CD4-positive, alpha-beta T cell treated with Interleukin-4 for 1 hour (primary cell): ENCODE data around the gene DGAT2.
A peak's percentile ranks its signal among the peaks of the same experiment; 100 is the strongest.
"Not testable (repeated sequence)": the region's sequence is repeated elsewhere in the genome, so short reads cannot be mapped to it uniquely, and the experiment has no call there.

ENCODE experiments used
- DNase-seq, 2 donors: peaks; one replicate each; pipeline ENCODE4 v3.0.0-alpha.2; 2020 to 2022

Gene DGAT2, protein sequence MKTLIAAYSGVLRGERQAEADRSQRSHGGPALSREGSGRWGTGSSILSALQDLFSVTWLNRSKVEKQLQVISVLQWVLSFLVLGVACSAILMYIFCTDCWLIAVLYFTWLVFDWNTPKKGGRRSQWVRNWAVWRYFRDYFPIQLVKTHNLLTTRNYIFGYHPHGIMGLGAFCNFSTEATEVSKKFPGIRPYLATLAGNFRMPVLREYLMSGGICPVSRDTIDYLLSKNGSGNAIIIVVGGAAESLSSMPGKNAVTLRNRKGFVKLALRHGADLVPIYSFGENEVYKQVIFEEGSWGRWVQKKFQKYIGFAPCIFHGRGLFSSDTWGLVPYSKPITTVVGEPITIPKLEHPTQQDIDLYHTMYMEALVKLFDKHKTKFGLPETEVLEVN

GRCh38 chr11:75768112-75768908 lies at the start of gene DGAT2:
Gene DGAT2, plus strand, starts transcription at chr11:75768778. Its CDS starts 214 bp downstream, at chr11:75768992.
- peak; percentile 71 to 75 for DNase-seq

GRCh38 chr11:75719340-75720239 lies 49.0 kb upstream of the DGAT2 start:
- DNase-seq = no peak

DNA sequence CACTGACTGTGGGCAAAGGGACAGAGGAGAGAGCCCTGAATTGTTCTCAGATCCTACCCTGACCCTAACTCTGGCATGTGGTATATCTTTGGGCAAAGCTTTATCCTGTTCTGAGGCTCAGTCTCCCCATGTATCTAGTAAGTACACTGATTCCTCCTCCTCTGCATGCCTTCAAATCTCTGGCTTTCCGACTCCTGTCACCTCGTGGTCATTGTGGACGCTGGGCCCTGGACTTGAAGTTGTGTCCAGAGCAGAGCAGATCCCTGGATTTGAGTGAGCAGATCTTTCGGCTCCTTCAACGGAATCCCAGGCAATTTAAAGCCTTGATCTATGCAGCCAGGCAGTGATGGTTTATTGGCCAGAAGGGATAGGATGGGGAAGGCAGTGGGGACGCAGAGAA lies 47.9 kb upstream of the DGAT2 start:
- no peak for DNase-seq

DNA sequence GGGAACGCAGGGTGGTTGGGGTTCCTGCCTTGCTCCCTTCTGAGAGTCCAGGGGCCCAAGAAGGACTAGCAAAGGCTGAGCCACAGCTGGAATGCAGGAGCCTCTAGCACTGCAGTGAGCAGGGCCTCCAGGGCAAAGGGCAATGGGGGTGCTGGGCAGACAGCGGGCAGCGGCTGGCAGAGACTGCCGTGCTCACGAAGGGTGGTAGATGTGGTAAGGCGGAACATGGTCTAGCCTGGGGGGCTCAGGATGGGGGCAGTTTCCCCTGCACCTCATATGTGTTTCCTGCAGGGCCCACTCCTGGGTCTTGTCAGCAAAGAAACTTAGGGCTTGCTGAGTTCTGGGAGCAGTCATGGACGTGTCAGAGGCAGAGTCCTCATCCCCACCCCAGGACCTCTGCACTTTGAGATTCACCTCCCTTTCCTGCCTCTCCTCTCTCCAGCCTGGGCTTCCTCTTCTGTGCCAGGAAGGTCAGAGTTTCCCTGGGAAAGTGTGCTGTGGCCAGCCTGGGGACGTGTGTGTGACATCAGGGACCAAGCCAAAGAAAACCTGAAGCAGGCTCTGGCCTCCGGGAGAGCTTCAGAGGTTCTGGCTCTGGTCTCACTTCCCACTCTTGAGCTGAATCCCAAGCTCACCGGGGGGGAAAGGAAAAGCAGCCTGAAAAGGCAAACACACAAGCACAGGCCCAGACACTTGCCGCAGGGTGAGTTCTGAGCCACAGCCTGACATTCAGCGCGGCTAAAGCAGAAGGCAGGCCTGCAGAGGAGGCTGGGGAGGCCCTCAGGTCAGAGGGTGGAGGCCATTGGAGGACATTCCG lies 46.5 kb upstream of the DGAT2 start:
- DNase-seq = no peak

DNA sequence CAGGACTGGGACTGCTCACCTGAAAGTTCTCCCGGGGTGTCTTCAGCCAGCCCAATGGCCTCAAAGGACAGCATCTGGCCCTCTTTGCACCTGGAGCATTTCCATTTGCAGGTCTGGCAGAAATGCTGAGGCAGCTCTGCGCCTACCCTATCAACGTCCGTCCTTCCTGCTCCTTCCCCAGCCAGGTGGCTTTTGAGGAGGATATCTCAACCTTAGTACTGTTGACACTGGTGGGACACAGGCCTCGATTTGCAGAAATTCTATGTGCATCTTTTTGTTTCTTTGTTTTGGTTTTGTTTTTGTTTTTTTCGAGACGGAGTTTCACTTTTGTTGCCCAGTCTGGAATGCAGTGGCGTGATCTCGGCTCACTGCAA lies 45.9 kb upstream of the DGAT2 start:
- no peak for DNase-seq

DNA sequence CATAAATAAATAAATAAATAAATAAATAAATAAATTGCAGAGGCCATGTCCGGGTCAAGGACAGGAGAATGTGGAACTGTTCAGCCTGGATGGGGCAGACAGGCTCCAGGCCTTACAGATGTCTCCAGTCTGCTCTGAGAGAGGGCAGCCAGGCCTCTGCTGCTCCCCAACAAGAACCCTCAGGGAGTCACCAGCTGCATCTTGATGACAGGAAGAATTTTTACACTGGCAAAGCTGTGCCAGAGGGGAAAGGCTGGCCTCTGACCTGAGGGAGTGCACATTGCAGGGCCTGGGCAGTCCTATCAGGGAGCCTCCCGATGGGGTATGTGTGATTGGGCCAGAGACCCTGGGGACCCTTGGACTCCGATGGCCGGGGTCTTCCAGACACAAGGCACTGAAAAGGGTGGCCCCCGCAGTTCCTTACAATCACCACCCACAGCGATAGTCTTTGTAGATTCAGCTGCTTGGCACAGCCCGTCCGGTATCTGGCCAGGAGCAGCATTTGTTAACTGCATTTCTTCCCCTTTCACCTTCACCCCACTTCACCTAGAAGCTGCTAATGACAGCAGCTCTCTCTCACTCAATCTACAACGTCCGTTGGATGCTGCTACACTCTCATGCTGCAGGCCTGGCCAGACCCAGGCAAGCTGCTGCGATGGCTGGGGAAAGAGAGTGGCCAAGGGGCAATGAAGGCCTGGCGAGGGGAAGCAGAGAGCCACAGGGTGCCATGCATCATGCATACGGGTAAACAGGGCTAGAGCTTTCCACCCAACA lies 42.8 kb upstream of the DGAT2 start:
- DNase-seq = no peak

DNA sequence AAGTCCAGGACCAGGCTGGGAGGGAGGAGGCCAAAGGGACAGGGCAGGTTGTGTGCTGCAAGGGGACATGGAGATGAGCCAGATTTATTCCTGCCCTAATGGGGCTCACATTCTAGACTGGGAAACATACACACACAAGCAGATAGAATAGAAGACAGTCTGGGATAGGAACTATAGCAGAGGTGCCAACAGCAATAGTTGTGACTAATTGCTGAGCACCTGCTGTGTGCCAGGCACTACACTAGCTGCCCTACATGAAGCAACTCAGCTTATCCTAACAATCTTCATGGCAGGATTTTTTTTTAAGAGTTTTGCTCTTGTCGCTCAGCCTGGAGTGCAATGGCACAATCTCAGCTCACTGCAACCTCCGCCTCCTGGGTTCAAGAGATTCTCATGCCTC lies 39.6 kb upstream of the DGAT2 start:
- DNase-seq = no peak

DNA sequence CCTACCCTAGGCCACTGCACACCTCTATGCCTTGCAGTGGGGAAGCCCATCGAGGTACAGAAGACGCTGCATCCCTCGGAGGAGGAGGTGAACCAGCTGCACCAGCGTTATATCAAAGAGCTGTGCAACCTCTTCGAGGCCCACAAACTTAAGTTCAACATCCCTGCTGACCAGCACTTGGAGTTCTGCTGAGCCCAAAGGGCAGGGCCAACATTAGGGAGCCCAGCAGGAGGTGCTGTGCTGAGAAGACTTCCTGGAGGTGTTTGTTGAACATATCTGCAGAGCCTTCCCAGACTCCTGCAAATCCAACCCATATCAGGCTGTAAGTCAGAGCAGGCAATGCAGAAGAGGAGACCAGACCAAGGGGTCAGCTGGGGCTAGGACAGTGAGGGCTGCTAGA lies 37.5 kb upstream of the DGAT2 start:
- DNase-seq = no peak

- no peak for DNase-seq
Observed at GRCh38 chr11:75733071-75733430, 35.5 kb upstream of the DGAT2 start.

- DNase-seq = no peak
Observed at GRCh38 chr11:75733431-75734107, 35.0 kb upstream of the DGAT2 start.

- no peak for DNase-seq
Observed at GRCh38 chr11:75734491-75735180, 33.9 kb upstream of the DGAT2 start.

GRCh38 chr11:75735181-75735845 lies 33.3 kb upstream of the DGAT2 start:
- DNase-seq = no peak

DNA sequence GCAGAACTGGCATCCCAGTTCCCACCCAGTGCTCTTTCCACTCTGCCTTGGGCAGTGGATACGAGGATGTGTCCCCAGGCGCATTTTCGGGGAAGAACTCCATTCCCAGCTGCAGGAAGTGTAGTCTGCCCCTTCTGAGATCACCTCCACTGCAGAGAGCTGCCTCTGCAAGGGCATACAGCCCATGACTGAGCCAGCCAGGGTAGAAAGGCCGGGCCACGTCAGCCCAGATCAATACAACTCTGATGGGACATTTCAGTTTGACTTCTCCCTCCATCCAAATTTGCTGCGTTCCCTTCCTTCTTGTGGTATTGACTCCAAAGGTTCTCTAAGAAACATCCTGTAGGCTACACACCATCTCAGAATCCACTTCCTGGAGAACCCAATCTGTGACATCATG lies 31.3 kb upstream of the DGAT2 start:
- DNase-seq = no peak

- no peak for DNase-seq
Observed at GRCh38 chr11:75740681-75741080, 27.9 kb upstream of the DGAT2 start.

DNA sequence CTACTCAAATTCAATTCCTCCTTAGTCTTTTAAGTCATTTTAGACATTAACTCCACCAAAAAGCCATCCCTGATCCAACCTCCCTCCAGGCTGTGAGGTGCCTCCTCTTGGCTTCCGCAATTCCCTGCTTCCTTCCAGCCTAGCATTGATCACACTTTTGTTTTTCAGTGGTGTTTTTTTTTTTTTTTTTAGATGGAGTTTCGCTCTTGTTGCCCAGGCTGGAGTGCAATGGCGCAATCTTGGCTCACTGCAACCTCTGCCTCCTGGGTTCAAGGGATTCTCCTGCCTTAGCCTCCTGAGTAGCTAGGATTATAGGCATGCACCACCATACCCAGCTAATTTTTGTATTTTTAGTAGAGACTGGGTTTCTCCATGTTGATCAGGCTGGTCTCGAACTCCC lies 25.4 kb upstream of the DGAT2 start:
- DNase-seq = not testable (repeated sequence)

GRCh38 chr11:75743711-75744563 lies 24.6 kb upstream of the DGAT2 start:
- DNase-seq = no peak

GRCh38 chr11:75745807-75746206 lies 22.8 kb upstream of the DGAT2 start:
- no peak for DNase-seq

DNA sequence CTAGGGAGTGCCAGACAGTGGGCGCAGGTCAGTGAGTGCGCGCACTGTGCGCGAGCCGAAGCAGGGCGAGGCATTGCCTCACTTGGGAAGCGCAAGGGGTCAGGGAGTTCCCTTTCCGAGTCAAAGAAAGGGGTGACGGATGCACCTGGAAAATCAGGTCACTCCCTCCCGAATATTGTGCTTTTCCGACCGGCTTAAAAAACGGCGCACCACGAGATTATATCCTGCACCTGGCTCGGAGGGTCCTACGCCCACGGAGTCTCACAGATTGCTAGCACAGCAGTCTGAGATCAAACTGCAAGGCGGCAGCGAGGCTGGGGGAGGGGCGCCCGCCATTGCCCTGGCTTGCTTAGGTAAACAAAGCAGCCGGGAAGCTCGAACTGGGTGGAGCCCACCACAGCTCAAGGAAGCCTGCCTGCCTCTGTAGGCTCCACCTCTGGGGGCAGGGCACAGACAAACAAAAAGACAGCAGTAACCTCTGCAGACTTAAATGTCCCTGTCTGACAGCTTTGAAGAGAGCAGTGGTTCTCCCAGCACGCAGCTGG lies 19.8 kb upstream of the DGAT2 start:
- not testable (repeated sequence) for DNase-seq
